GM23338 (cell line): ENCODE measurements around the gene PPHLN1. TPM values are rescaled to one million over a fixed set of nuclear protein-coding genes. Genes with fewer than 3 reads are reported as not detected.

Experiments
- ATAC-seq: fragments of 200-7000 bp; cut with Tn5 transposase; 3 replicates; pipeline ENCODE4 v1.9.1; 2020
- DNase-seq: peaks from one replicate; pipeline ENCODE4 v3.0.0-alpha.2; 2015; ENCODE audit warnings: low spot score
- H2AFZ ChIP-seq: fragments of 200-600 bp; sonication (generic); 2 replicates; pipeline ENCODE4 v1.8.0; 2016; ENCODE audit warnings: antibody characterized with exemption, mild to moderate bottlenecking, moderate library complexity
- H3F3A ChIP-seq: fragments of 200-600 bp; sonication (generic); replicated peaks from 2 replicates; pipeline ENCODE4 v1.8.0; 2017; ENCODE audit warnings: antibody characterized with exemption, mixed run types, low read depth
- H3K27ac ChIP-seq: fragments of 200-600 bp; sonication (generic); 2 replicates; pipeline ENCODE4 v1.6.1; 2016; ENCODE audit warnings: low read depth
- H3K27me3 ChIP-seq: fragments of 200-600 bp; sonication (generic); 2 replicates; pipeline ENCODE4 v1.8.0; 2016; ENCODE audit warnings: mild to moderate bottlenecking, mixed run types, moderate library complexity; ENCODE audit not compliant: insufficient read depth
- H3K36me3 ChIP-seq: fragments of 200-600 bp; sonication (generic); 2 replicates; pipeline ENCODE4 v1.8.0; 2016; ENCODE audit warnings: mild to moderate bottlenecking; ENCODE audit not compliant: insufficient read depth
- H3K4me1 ChIP-seq: fragments of 200-600 bp; sonication (generic); 2 replicates; pipeline ENCODE4 v1.8.0; 2016; ENCODE audit warnings: mild to moderate bottlenecking, moderate library complexity; ENCODE audit not compliant: insufficient read depth
- H3K4me2 ChIP-seq: fragments of 200-600 bp; sonication (generic); 2 replicates; pipeline ENCODE4 v1.7.1; 2017; ENCODE audit warnings: mixed run types
- H3K4me3 ChIP-seq: fragments of 200-600 bp; sonication (generic); 2 replicates; pipeline ENCODE4 v1.6.1; 2016; ENCODE audit warnings: mixed run types
- H3K79me2 ChIP-seq: fragments of 200-600 bp; sonication (generic); replicated peaks from 2 replicates; pipeline ENCODE4 v1.8.0; 2017; ENCODE audit warnings: mild to moderate bottlenecking; ENCODE audit not compliant: insufficient read depth
- H3K9me2 ChIP-seq: fragments of 200-600 bp; sonication (generic); 2 replicates; pipeline ENCODE4 v1.8.0; 2017; ENCODE audit not compliant: insufficient read depth
- H4K20me1 ChIP-seq: fragments of 200-600 bp; sonication (generic); replicated peaks from 2 replicates; pipeline ENCODE4 v1.8.0; 2017; ENCODE audit warnings: mild to moderate bottlenecking; ENCODE audit not compliant: insufficient read depth
- H3K27ac Mint-ChIP-seq: 2 replicates; pipeline ENCODE4 v1.8.0; 2020; ENCODE audit warnings: inconsistent platforms, mild to moderate bottlenecking, moderate library complexity, mixed read lengths
- H3K27me3 Mint-ChIP-seq: 3 replicates; pipeline ENCODE4 v1.8.0; 2022; ENCODE audit warnings: low read depth, mild to moderate bottlenecking, moderate library complexity, mixed read lengths, inconsistent platforms; ENCODE audit not compliant: insufficient read depth, poor library complexity
- H3K36me3 Mint-ChIP-seq: 3 replicates; pipeline ENCODE4 v1.8.0; 2021; ENCODE audit warnings: low read depth, mild to moderate bottlenecking, inconsistent platforms, moderate library complexity, mixed read lengths
- H3K4me1 Mint-ChIP-seq: 3 replicates; pipeline ENCODE4 v1.8.0; 2020; ENCODE audit warnings: mild to moderate bottlenecking, inconsistent platforms, mixed read lengths
- H3K4me3 Mint-ChIP-seq: 3 replicates; pipeline ENCODE4 v1.8.0; 2021; ENCODE audit warnings: moderate library complexity, mild to moderate bottlenecking, inconsistent platforms, mixed read lengths
- H3K9me3 Mint-ChIP-seq: 3 replicates; pipeline ENCODE4 v1.8.0; 2020; ENCODE audit warnings: moderate library complexity, mild to moderate bottlenecking, inconsistent platforms, mixed read lengths
- ETS1 ChIP-seq: IDR thresholded peaks from 2 replicates; pipeline ENCODE4 v1.6.1; 2016; ENCODE audit warnings: antibody characterized with exemption
- JUNB ChIP-seq: IDR thresholded peaks from one replicate; pipeline ENCODE4 v1.6.1; 2016; ENCODE audit warnings: antibody characterized with exemption; ENCODE audit not compliant: unreplicated experiment
- POLR2AphosphoS5 ChIP-seq: IDR thresholded peaks from 2 replicates; pipeline ENCODE4 v1.6.1; 2016; ENCODE audit warnings: antibody characterized with exemption, low read depth
- ZNF114 ChIP-seq: fragments of 250-450 bp; sonication (Bioruptor Pico); IDR thresholded peaks from 2 replicates; pipeline ENCODE4 v1.5.0; 2020; ENCODE audit warnings: mild to moderate bottlenecking, moderate library complexity
- ZNF462 ChIP-seq: fragments of 250-450 bp; sonication (Bioruptor Pico); IDR thresholded peaks from 2 replicates; pipeline ENCODE4 v1.5.0; 2020; ENCODE audit warnings: mild to moderate bottlenecking, moderate library complexity
- polyA plus RNA-seq: library from polyadenylated mRNA; unstranded; fragments of >200 nt; fragmentation: Nextera tagmentation; extraction: Ambion mirVana; gene quantifications from 2 replicates; pipeline ENCODE4 v1.2.1, GENCODE V29; 2016
- total RNA-seq: library from RNA; depleted of rRNA; stranded (reverse); fragments of >200 nt; shearing (Covaris generic); gene quantifications from 2 replicates; pipeline ENCODE4 v1.2.3, GENCODE V29; 2014
- TF ChIP-seq, protein P1 (sequence below): IDR thresholded peaks from one replicate; pipeline ENCODE4 v1.6.1; 2018; ENCODE audit warnings: antibody characterized with exemption; ENCODE audit not compliant: unreplicated experiment

Gene PPHLN1
- total and polyA plus RNA-seq, 2 experiments from 2014 or later: 93.0 to 103 TPM

GRCh38 chr12:42306297-42306696 lies 19.7 kb upstream of the PPHLN1 start:
- H3K79me2 ChIP-seq: no peaks in the 10 kb centered on the region
- DNase-seq (no peak), ATAC-seq (no peak)
- H3K4me1 Mint-ChIP-seq: no peaks in the 10 kb centered on the region
- H3K4me3 ChIP-seq: no peak overlapping the region
- H3K36me3 Mint-ChIP-seq: 0 out of 3 replicates have a peak, but pooled peaks cover 2% of the 10 kb centered on the region
- no peaks in the 10 kb centered on the region for H3K4me1 ChIP-seq
- H2AFZ ChIP-seq: no peak overlapping the region
- H3K27ac Mint-ChIP-seq: no peak overlapping the region
- no peak overlapping the region for H3K27ac ChIP-seq
- TF ChIP-seq ZNF114 (no peak), POLR2AphosphoS5 (no peak), ZNF462 (CRISPR knock-in tag) (no peak), ETS1 (no peak), JUNB (no peak)
- TF ChIP-seq, protein P1, sequence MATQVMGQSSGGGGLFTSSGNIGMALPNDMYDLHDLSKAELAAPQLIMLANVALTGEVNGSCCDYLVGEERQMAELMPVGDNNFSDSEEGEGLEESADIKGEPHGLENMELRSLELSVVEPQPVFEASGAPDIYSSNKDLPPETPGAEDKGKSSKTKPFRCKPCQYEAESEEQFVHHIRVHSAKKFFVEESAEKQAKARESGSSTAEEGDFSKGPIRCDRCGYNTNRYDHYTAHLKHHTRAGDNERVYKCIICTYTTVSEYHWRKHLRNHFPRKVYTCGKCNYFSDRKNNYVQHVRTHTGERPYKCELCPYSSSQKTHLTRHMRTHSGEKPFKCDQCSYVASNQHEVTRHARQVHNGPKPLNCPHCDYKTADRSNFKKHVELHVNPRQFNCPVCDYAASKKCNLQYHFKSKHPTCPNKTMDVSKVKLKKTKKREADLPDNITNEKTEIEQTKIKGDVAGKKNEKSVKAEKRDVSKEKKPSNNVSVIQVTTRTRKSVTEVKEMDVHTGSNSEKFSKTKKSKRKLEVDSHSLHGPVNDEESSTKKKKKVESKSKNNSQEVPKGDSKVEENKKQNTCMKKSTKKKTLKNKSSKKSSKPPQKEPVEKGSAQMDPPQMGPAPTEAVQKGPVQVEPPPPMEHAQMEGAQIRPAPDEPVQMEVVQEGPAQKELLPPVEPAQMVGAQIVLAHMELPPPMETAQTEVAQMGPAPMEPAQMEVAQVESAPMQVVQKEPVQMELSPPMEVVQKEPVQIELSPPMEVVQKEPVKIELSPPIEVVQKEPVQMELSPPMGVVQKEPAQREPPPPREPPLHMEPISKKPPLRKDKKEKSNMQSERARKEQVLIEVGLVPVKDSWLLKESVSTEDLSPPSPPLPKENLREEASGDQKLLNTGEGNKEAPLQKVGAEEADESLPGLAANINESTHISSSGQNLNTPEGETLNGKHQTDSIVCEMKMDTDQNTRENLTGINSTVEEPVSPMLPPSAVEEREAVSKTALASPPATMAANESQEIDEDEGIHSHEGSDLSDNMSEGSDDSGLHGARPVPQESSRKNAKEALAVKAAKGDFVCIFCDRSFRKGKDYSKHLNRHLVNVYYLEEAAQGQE: no peak
- H3K36me3 ChIP-seq: no peaks in the 10 kb centered on the region
- no peaks in the 10 kb centered on the region for H3K9me2 ChIP-seq
- peaks cover 2% of the 10 kb centered on the region for H3K27me3 Mint-ChIP-seq
- no peak overlapping the region for H3K4me2 ChIP-seq
- 0 out of 2 replicates have a peak, but pooled peaks cover 3% of the 10 kb centered on the region for H4K20me1 ChIP-seq
- H3K9me3 Mint-ChIP-seq: peaks cover 7% of the 10 kb centered on the region; the same call in 1 of the 3 replicates
- no peaks in the 10 kb centered on the region for H3F3A ChIP-seq
- no peak overlapping the region for H3K4me3 Mint-ChIP-seq
- no peaks in the 10 kb centered on the region for H3K27me3 ChIP-seq
